ENCODE data around the gene MACROD1. TPM values are rescaled to one million over a fixed set of nuclear protein-coding genes. Genes with fewer than 3 reads are reported as not detected.

MACROD1 gene
- total and polyA plus RNA-seq, 9 of the 15 experiments (the other 6 are each of a cell fraction or from before 2014, with no cell fraction given) = 1.1 to 60.0 (median 26.4) TPM

DNA sequence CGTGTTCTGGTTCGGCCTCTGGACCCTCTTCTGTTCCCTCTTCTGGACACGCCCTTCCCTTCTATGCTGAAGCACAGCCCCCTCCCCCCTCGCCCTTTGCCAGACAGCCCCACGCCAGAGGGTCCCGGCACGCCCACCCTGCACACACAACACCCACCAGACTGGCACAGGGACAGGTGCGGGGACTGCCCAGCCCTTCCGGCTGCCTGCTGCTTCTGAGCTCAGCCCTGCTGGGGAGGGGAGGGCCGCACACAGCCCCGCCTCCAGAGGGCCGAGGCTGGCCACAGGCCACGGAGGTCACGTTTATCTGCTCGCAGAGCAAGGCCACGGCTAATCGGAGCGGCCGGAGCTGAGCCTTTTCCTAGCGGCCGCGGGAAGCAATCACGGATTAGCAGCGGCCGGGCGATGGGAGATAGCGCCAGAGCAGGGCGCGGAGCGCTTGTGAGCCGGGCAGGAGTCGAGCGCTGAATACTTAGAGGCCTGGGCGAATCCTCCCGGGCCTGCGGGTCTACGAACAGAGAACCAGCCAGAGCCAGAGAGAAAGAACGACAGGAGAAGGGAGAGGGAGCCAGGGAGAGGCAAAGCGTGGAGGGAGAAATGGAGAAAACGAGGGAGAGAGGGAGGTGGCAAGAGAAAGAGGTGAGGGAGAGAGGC, 158.2 kb downstream of the MACROD1 start (continued):
- TF ChIP-seq, protein P1, sequence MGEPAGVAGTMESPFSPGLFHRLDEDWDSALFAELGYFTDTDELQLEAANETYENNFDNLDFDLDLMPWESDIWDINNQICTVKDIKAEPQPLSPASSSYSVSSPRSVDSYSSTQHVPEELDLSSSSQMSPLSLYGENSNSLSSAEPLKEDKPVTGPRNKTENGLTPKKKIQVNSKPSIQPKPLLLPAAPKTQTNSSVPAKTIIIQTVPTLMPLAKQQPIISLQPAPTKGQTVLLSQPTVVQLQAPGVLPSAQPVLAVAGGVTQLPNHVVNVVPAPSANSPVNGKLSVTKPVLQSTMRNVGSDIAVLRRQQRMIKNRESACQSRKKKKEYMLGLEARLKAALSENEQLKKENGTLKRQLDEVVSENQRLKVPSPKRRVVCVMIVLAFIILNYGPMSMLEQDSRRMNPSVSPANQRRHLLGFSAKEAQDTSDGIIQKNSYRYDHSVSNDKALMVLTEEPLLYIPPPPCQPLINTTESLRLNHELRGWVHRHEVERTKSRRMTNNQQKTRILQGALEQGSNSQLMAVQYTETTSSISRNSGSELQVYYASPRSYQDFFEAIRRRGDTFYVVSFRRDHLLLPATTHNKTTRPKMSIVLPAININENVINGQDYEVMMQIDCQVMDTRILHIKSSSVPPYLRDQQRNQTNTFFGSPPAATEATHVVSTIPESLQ (CRISPR knock-in tag; IDR thresholded peaks at IDR 0.05) = no peak
- TF ChIP-seq FOXP1 (CRISPR knock-in tag; IDR thresholded peaks at IDR 0.05) (no peak), ZNF79 (CRISPR knock-in tag; IDR thresholded peaks at IDR 0.05; ENCODE audit: low read depth) (no peak), PHTF2 (CRISPR knock-in tag; IDR thresholded peaks at IDR 0.05) (no peak), BRD4 (IDR thresholded peaks at IDR 0.05) (no peak), NR1H2 (CRISPR knock-in tag; IDR thresholded peaks at IDR 0.05) (no peak), KAT7 (CRISPR knock-in tag; IDR thresholded peaks at IDR 0.05; ENCODE audit: borderline replicate concordance) (no peak), CBFA2T3 (IDR thresholded peaks at IDR 0.05) (peak; percentile 98), EP300 (IDR thresholded peaks at IDR 0.05; ENCODE audit: low read length) (peak; percentile 83), NFRKB (IDR thresholded peaks at IDR 0.05; ENCODE audit: low read depth) (no peak), SREBF2 (CRISPR knock-in tag; IDR thresholded peaks at IDR 0.05) (no peak), NR2C1 (IDR thresholded peaks at IDR 0.05) (0 out of 2 replicates have a peak, but pooled peaks have one; percentile 29), NR2C1 (tag; IDR thresholded peaks at IDR 0.05) (no peak; the same call in 1 of the 2 replicates), ZNF124 (CRISPR knock-in tag; IDR thresholded peaks at IDR 0.05) (no peak), NFIC (IDR thresholded peaks at IDR 0.05) (peak; percentile 95), HNRNPLL (IDR thresholded peaks at IDR 0.05; ENCODE audit: low read depth, low read length, poor library complexity, severe bottlenecking) (peak; percentile 59)
- TF ChIP-seq, protein P2, sequence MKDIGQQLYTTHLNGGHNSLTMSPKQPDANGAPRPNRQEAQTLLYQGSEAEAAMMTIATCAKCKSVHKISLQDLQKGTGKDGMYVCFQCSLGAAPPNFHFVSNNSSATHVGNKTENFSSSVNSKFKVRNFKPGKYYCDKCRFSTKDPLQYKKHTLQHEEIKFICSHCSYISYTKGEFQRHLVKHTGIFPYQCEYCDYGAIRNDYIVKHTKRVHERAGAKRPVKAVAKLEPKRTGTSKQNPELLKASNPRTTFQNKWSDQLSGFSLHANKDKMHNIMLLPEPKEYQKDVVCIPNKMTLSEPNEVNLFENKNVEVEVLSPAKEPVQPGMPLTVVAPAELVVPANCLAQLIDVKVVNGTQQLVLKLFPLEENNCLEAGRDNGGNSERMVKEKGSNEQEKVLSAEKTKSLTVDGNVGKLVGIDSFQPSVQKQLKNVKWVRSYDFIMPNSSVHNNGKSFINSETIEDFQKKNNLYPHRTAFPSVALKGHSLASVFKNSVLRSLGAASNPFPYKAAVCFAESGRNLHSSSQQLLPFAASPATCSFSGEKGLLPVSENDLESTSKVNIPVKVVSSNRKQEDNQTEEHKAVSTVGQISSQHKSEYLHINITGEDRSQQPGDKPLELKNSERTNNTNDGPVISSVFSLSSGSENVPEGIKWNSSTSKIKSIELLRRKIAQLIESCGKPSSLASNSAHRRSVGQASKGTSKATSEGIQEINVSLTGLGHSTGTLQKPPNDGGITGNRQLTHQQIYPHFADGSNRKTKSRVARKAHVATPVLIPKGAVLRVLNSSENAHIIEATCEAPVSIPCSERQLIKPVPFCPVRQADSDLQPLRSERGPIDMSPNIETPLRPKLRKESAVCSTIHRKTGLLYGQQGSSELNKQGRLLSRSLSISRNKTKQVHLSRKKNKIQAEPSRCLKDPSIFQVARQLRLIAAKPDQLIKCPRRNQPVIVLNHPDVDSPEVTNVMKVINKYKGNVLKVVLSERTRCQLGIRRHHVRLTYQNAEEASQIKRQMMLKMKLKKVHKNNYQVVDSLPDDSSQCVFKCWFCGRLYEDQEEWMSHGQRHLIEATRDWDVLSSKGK (CRISPR knock-in tag; IDR thresholded peaks at IDR 0.05) = no peak
- TF ChIP-seq, protein P3, sequence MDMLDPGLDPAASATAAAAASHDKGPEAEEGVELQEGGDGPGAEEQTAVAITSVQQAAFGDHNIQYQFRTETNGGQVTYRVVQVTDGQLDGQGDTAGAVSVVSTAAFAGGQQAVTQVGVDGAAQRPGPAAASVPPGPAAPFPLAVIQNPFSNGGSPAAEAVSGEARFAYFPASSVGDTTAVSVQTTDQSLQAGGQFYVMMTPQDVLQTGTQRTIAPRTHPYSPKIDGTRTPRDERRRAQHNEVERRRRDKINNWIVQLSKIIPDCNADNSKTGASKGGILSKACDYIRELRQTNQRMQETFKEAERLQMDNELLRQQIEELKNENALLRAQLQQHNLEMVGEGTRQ (CRISPR knock-in tag; IDR thresholded peaks at IDR 0.05) = no peak
- TF ChIP-seq, protein P4, sequence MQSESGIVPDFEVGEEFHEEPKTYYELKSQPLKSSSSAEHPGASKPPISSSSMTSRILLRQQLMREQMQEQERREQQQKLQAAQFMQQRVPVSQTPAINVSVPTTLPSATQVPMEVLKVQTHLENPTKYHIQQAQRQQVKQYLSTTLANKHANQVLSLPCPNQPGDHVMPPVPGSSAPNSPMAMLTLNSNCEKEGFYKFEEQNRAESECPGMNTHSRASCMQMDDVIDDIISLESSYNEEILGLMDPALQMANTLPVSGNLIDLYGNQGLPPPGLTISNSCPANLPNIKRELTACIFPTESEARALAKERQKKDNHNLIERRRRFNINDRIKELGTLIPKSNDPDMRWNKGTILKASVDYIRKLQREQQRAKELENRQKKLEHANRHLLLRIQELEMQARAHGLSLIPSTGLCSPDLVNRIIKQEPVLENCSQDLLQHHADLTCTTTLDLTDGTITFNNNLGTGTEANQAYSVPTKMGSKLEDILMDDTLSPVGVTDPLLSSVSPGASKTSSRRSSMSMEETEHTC (IDR thresholded peaks at IDR 0.05) = no peak
- TF ChIP-seq, protein P5, sequence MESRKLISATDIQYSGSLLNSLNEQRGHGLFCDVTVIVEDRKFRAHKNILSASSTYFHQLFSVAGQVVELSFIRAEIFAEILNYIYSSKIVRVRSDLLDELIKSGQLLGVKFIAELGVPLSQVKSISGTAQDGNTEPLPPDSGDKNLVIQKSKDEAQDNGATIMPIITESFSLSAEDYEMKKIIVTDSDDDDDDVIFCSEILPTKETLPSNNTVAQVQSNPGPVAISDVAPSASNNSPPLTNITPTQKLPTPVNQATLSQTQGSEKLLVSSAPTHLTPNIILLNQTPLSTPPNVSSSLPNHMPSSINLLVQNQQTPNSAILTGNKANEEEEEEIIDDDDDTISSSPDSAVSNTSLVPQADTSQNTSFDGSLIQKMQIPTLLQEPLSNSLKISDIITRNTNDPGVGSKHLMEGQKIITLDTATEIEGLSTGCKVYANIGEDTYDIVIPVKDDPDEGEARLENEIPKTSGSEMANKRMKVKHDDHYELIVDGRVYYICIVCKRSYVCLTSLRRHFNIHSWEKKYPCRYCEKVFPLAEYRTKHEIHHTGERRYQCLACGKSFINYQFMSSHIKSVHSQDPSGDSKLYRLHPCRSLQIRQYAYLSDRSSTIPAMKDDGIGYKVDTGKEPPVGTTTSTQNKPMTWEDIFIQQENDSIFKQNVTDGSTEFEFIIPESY (CRISPR knock-in tag; IDR thresholded peaks at IDR 0.05) = peak; percentile 87
